ENCODE results near the gene VWA5B1. TPM values are rescaled to one million over a fixed set of nuclear protein-coding genes. Genes with fewer than 3 reads are reported as not detected.

Gene VWA5B1
- total RNA-seq, 3 donors from 2014 or later: 0.16 to 2.1 (median 0.80) TPM

DNA sequence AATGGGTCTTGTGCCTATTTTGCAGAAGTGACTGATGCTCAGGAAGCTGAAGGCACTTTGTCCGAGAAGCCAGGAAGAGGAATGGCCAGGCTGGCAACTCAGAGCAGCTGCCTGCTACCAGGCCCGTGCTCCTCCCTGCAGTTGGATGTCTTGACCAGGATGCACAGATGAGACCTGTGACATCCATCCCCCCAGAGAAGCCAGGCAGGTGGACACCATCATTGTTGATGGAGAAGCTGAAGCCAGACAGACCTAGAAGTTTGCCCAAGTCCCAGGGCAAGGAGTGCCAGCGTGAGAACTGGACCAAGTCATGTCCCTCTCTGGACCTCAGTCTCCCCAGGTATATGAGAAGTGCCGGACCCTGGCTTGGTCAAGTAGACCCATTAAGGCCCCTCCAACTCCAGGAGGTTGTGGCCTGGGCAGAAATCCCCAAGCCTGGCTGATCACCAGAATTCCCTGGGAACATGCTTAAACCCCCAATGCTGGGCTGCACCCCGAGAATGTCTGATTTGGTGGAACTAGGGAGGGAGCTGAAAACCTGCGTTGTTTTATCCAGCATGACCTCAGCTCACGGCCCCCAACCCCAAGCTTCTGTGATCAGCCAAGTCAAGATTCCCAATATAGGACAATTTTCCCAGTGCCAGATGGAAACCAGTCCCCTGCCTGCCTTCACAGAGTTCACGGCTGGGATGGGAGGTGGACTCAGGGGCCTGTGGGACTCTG lies 112.9 kb downstream of the VWA5B1 start:
- DNase-seq (no peak), ATAC-seq (no peak)
- TF ChIP-seq, protein P1, sequence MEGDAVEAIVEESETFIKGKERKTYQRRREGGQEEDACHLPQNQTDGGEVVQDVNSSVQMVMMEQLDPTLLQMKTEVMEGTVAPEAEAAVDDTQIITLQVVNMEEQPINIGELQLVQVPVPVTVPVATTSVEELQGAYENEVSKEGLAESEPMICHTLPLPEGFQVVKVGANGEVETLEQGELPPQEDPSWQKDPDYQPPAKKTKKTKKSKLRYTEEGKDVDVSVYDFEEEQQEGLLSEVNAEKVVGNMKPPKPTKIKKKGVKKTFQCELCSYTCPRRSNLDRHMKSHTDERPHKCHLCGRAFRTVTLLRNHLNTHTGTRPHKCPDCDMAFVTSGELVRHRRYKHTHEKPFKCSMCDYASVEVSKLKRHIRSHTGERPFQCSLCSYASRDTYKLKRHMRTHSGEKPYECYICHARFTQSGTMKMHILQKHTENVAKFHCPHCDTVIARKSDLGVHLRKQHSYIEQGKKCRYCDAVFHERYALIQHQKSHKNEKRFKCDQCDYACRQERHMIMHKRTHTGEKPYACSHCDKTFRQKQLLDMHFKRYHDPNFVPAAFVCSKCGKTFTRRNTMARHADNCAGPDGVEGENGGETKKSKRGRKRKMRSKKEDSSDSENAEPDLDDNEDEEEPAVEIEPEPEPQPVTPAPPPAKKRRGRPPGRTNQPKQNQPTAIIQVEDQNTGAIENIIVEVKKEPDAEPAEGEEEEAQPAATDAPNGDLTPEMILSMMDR (IDR thresholded peaks at IDR 0.05): no peak
- Histone ChIP-seq H3K36me3 (ENCODE audit: low read depth) (no peaks in the 10 kb centered on the region), H3K9me3 (no peaks in the 10 kb centered on the region), H3K4me3 (no peak overlapping the region), H3K4me1 (ENCODE audit: low read depth) (no peaks in the 10 kb centered on the region)
- intact Hi-C loops (cut with DNase I, micrococcal nuclease): no loop called here

DNA sequence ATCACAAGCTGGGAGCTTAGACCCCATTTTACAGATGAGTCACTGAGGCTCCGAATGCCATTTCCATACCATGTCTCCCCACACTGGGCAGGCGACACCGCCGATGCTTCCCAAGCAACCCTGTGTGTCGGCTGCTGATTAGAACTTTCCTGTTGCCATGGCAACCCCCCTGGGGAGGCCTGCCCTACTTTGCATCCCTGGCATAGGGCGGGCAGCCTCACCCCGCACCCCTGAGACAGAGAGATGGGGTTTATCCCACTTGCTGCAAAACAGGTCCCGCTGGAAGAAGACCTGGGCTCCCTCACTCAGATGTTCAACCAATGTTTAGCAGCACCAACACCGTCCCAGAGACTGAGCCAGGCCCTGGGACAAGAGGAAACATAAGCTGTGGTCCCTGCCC lies 113.8 kb downstream of the VWA5B1 start:
- H3K36me3 ChIP-seq (ENCODE audit: low read depth): no peaks in the 10 kb centered on the region
- intact Hi-C loops (cut with DNase I, micrococcal nuclease): no loop called here
- no peak for DNase-seq
- no peak overlapping the region for H3K4me3 ChIP-seq
- no peaks in the 10 kb centered on the region for H3K4me1 ChIP-seq (ENCODE audit: low read depth)
- TF ChIP-seq, protein P1 (IDR thresholded peaks at IDR 0.05): no peak
- no peak for ATAC-seq
- no peaks in the 10 kb centered on the region for H3K9me3 ChIP-seq

Other genes with a start within 250 kb of the VWA5B1 start
- 10 to 100 TPM in 1 of 3 donors, under 1 TPM in 2; 0.78 to 16.2 (median 0.94) TPM for gene PLA2G5, start 220.7 kb upstream of the VWA5B1 start, total RNA-seq
- under 1 TPM in 1 of 3 donors, not detected in 2; 0.22 TPM for gene PLA2G2D, start 171.3 kb upstream of the VWA5B1 start, total RNA-seq
- gene PLA2G2F, start 151.6 kb upstream of the VWA5B1 start, total RNA-seq: under 1 TPM in 2 of 3 donors, not detected in 1; 0.12 to 0.80 TPM
- gene UBXN10, start 104.8 kb upstream of the VWA5B1 start, total RNA-seq: 10 to 100 TPM in 1 of 3 donors, 1 to 10 TPM in 2; 5.8 to 15.5 (median 5.8) TPM
- 1 to 10 TPM in 1 of 3 donors, under 1 TPM in 1, not detected in 1; 0.55 to 2.1 TPM for gene PLA2G2C, start 104.4 kb upstream of the VWA5B1 start, total RNA-seq
- gene CAMK2N1, start 195.3 kb downstream of the VWA5B1 start, total RNA-seq: 100 to 1,000 TPM; 162 to 274 (median 163) TPM
- 10 to 100 TPM; 31.5 to 44.9 (median 44.7) TPM for gene MUL1, start 217.3 kb downstream of the VWA5B1 start, total RNA-seq

Data from mucosa of descending colon (tissue), 3 donors.